HG02870 (cell line): ENCODE results near the gene TMEM107.

ENCODE experiments used
- ATAC-seq: cut with Tn5 transposase; IDR thresholded peaks from one replicate; pipeline ENCODE4 v1.9.1; 2021; ENCODE audit warnings: mild to moderate bottlenecking, moderate library complexity; ENCODE audit not compliant: unreplicated experiment

Gene TMEM107

DNA sequence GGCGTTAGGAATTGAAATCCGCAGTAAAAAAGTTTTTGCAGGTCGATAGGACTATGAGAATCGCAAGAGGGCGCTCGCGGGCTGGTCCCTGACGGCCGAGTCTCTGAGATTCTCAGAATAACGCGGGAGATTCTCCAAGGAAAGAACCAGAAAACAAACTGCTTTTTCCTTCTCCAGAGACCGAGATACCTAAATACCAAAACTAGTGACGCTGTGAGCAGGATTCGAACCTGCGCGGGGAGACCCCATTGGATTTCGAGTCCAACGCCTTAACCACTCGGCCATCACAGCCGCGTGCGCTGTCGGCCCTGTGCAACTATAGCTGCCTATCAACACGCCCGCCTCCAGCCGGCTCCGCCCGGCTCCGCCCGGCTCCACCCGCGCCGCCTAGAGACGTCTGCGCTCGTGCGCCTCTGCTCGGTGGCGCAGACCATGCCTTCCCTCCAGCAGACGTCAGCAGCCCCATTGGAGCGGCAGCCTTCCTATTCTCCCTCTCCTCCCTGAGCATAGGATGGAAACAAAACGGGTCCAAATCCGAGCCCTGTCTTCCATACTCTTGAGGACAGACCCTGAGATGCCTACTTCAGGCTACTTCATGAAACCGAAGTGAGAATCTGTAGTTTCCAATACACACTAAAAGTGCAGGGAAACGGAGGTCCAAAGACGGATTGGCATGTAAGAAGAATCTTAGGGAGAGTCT lies 37.4 kb downstream of the TMEM107 start:
- peak; percentile 80 for ATAC-seq

- ATAC-seq: no peak
Measured at GRCh38 chr17:8138374-8138671, 37.9 kb downstream of the TMEM107 start.

GRCh38 chr17:8137645-8138373 lies 38.4 kb downstream of the TMEM107 start:
- ATAC-seq: no peak

DNA sequence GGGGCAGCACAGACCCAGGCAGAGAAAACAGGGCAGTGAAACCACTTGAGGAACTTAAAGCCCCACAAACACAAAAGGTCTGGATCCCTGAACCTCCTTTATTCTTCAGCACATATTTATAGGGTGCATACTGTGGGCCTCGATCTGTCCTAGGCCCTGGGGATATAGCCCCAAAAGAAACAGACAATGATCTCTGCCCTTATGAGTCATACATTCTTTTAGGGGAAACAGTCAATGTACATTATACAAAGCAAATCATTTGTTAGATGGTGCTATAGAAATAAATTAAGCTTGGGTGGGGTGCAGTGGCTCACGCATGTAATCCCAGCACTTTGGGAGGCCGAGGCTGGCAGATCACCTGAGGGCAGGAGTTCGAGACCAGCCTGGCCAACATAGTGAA lies 42.2 kb downstream of the TMEM107 start:
- ATAC-seq: no peak

DNA sequence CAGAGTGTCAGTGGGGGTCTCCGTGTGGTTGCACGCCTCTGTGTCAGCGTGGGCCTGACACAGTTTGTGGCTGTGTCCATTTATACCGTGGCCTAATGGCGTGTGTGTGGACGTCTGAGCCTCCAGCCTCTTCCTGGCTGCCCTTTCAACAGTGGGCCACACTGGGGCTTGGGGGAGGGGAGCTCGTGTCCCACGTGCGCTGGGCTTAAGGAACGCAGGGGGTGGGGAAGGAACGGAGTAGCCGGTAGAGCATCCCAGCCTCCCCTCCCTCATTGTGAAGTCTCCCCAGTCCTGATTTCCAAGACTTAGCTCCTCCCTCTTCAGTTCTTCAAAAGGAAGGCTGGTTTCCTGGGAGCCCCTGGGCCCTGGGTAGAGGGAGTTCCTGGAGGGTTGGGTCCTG lies 42.8 kb downstream of the TMEM107 start:
- no peak for ATAC-seq

DNA sequence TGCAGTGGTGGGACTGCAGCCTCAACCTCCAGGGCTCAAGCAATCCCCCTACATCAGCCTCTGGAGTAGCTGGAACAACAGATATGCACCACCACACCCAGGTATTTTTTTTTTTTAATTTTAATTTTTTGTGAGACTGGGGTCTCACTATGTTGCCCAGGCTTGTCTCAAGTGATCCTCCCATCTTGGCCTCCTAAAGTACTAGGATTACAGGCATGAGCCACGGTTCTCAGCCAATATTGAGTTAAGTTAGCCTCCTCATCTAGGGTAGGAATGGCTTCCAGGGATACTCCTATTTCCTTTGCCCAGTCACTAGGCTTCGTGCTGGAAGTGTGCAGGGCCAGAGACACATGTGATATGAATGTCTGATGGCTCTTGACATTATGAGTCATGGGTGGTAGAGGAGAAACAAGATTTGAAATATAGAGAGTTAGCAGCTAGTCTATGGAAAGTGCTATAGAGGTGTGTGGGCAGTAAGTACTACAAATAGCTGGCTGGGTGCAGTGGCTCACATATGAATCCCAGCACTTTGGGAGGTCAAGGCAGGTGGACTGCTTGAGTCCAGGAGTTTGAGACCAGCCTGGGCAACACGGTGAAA lies 44.2 kb downstream of the TMEM107 start:
- no peak for ATAC-seq

GRCh38 chr17:8128125-8128784 lies 47.9 kb downstream of the TMEM107 start:
- ATAC-seq: no peak

- ATAC-seq: no peak
Measured at GRCh38 chr17:8126491-8127066, 49.6 kb downstream of the TMEM107 start.

DNA sequence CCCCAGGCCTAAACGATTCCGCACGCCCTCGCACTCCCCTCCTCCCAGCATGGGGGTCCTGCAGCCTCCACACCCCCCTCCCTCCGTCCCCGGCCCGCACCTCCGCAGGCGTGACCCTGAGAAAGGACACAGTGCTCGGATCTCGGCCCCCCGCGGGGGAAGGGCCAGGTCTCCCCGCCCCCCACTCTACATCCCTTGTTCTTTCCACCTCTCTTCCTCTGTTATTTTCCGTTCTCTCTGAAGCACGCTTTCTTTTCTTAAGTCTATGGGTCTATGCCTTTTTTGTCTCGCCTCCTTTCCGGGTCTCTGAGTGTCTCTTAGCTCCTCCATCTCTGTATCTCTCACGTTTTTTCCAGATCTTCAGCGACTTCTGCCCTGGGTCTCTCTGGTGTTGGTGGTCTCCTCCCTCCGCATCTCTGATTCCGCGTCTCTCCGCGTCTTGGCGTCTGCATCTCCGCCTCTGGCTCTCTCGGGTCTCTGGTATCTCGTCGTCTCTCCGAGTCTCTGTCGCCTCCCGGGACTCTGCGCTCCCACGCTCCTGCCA lies 50.2 kb downstream of the TMEM107 start:
- no peak for ATAC-seq

- no peak for ATAC-seq
Measured at GRCh38 chr17:8125154-8125946, 50.8 kb downstream of the TMEM107 start.

DNA sequence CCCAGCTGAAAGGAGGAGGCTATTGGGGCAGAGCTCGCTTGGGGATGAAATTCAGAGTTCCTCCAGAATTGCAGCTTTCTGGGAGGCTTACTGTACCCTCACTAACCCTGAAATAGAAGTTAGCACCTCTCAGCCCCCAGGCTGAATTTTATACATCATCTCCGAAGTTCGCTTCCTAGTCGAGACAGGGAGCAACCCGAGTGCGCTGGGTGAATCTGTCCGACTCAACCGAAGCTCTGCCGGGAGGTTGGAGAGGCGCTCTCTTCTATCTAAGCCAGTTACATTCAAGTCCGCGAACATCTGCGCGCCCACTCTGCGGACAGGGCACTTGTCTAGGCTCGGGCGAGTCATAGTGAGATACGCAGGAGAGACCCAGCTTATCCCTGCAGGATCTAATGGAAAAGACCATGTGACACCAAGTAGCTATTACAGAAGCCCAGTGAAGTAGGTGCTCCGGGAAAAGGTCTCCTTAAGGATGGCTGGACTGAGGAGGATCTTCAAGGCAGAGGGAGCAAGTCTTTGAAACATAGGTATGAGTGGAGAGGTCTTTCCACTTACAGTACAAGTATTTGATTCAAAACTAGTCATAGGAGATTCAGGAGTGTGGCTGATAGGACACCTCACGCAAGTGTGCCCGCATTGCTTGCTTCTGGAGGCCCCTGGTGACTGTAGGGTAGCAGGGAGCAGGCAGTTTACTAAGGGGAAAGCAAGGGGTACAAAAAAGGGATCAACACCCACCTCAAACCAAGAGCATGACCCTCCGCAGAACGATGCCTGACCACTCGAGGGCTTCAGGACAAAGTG lies 51.6 kb downstream of the TMEM107 start:
- no peak for ATAC-seq

DNA sequence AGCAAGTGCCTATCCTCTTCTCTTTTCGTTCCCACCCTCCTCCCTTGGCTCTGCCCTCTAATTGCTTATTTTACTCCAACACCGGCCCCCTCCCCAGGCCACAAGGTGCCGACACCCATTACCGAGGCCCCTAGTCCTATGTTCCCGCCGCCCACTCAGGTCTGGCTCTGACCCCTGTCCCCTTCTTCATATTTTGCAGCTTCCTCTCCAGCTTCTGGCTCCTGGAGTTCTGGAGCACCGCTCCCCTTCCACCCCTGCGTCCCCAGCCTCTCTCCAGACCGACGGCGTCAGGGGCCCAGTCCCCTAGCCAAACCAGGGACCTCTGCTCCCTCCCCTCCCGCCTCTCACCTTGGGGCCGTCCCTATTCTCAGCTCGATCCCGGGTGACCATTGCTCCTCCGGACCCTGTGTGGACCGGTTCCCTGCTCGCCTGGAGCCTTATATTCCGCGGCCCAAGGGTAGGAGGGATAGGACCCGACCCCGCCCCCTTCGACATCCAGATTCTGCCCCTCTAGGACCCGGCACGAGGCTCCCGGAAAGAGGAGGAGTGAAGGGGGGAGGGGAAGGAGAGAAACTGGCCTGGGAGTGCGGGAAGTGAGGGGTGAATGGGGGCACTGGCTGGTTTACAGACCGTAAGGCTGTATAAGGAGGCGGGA lies 52.4 kb downstream of the TMEM107 start, which contains the start of gene HES7:
TSS of gene HES7 (minus strand) at position 412 of the 655 bp plus-strand sequence. CDS start at position 390, 22 bp downstream.
- ATAC-seq: no peak

DNA sequence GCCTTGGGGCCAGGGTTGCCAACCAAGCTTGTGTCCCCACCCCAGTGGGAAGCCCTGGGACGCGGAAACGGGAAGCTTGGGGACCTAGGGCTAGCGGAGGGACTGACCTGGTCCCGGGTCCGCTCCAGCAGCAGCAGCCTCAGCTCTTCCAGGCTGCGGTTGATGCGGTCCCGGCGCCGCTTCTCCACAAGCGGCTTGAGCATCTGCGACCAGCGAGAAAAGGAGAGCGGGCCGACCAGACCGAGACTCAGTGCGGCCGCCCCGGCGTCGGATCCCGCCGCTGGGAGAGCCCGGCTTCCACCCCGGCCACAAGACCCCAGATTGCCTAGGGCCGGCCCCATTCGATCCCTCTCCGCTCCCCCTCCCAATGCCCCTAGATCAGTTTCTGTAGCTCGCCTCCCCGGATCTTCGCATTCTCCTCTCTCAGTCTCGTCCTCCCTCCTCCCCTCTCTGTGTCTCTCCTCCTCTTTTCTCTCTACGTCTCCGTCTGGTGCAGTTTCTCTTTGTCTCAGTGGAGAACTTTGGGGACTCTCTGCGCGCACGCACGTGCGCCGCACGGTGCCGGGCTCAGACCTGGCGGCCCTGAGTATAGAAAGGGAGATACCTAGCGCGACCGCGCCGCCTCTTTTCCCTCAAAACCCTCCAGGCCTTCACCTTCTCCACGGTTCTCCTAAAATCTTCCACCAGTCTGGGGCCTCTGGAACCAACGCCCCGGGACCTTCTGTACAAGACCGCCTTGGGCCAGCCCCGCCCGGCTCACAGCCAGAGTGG lies 53.1 kb downstream of the TMEM107 start:
- no peak for ATAC-seq
